ENCODE results near the gene HCN3. TPM values are rescaled to one million over a fixed set of nuclear protein-coding genes. Genes with fewer than 3 reads are reported as not detected.

HCN3 gene
- total and polyA plus RNA-seq, 2 donors (not counting 1 experiment from before 2014, with no cell fraction given): 6.2 to 9.2 TPM

- H3K9ac ChIP-seq (ENCODE audit: low read length): no peak overlapping the region
- no peak overlapping the region for H3K4me3 ChIP-seq (ENCODE audit: control extremely low read depth in 1 of 5, extremely low read depth in 1 of 5, insufficient read depth in 1 of 5, low read depth in 2 of 5, low read length in 4 of 5)
- Mint-ChIP-seq H3K27me3 (no peaks in the 10 kb centered on the region), H3K4me1 (no peaks in the 10 kb centered on the region), H3K4me3 (no peak overlapping the region), H3K9me3 (ENCODE audit: insufficient read depth) (no peaks in the 10 kb centered on the region), H3K27ac (no peak overlapping the region)
- no peaks in the 10 kb centered on the region for H4K20me1 ChIP-seq (ENCODE audit: control insufficient read depth, insufficient read depth, low read length, poor library complexity, severe bottlenecking)
- intact Hi-C loops (cut with micrococcal nuclease): no loop called here
- ChIA-PET POLR2A (no interaction called here), CTCF (no interaction called here)
- no peak overlapping the region for H2AFZ ChIP-seq (ENCODE audit: insufficient read depth, low read depth, low read length, poor library complexity, severe bottlenecking)
- H3K27me3 ChIP-seq (replicated peaks in 1 of 4; ENCODE audit: control extremely low read depth in 1 of 4, control insufficient read depth in 3 of 4, insufficient read depth in 4 of 4, low read length in 3 of 4): no peaks in the 10 kb centered on the region
- H3K4me2 ChIP-seq (replicated peaks; ENCODE audit: low read depth, low read length, poor library complexity, severe bottlenecking): no peak overlapping the region
- DNase-seq (no peak), ATAC-seq (ENCODE audit: low read depth) (no peak)
- TF ChIP-seq CTCF (IDR thresholded peaks at IDR 0.05) (no peak), EZH2 (IDR thresholded peaks at IDR 0.05; ENCODE audit: borderline replicate concordance, insufficient read depth, low read depth, low read length, poor library complexity, severe bottlenecking) (no peak)
- no peaks in the 10 kb centered on the region for H3K4me1 ChIP-seq (ENCODE audit: control insufficient read depth in 2 of 2, insufficient read depth in 2 of 2, low read length in 2 of 2)
- no peak overlapping the region for H3K27ac ChIP-seq (ENCODE audit: low read length in 2 of 2)
- H3K36me3 ChIP-seq (replicated peaks in 1 of 2; ENCODE audit: control extremely low read depth in 1 of 2, control insufficient read depth in 1 of 2, extremely low read depth in 1 of 2, insufficient read depth in 2 of 2, low read length in 1 of 2): no peaks in the 10 kb centered on the region
- no peaks in the 10 kb centered on the region for H3K9me3 ChIP-seq (ENCODE audit: control extremely low read depth in 1 of 3, control insufficient read depth in 2 of 3, insufficient read depth in 1 of 3, low read length in 2 of 3)
- WGBS (ENCODE audit: insufficient coverage): 97% methylated on average over 13 of the region's 14 CpGs
- H3K79me2 ChIP-seq (ENCODE audit: control insufficient read depth, insufficient read depth, low read length): no peaks in the 10 kb centered on the region
These were observed 7.8 kb downstream of the HCN3 start for GRCh38 chr1:155285063-155285462.

DNA sequence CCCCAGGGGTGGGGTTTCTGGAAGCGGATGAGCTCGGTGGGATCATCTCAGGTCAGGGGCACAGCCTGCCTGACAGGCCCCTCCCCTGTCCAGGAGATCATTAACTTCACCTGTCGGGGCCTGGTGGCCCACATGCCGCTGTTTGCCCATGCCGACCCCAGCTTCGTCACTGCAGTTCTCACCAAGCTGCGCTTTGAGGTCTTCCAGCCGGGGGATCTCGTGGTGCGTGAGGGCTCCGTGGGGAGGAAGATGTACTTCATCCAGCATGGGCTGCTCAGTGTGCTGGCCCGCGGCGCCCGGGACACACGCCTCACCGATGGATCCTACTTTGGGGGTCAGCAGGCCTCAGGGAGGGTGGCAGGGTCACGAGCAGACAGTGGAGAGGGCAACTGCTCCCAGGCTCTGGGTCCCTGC, 8.4 kb downstream of the HCN3 start:
- Histone ChIP-seq H4K20me1 (ENCODE audit: control insufficient read depth, insufficient read depth, low read length, poor library complexity, severe bottlenecking) (no peaks in the 10 kb centered on the region), H3K4me3 (ENCODE audit: control extremely low read depth in 1 of 5, extremely low read depth in 1 of 5, insufficient read depth in 1 of 5, low read depth in 2 of 5, low read length in 4 of 5) (no peak overlapping the region), H3K27ac (ENCODE audit: low read length in 2 of 2) (no peak overlapping the region), H3K27me3 (replicated peaks in 1 of 4; ENCODE audit: control extremely low read depth in 1 of 4, control insufficient read depth in 3 of 4, insufficient read depth in 4 of 4, low read length in 3 of 4) (no peaks in the 10 kb centered on the region), H3K9me3 (ENCODE audit: control extremely low read depth in 1 of 3, control insufficient read depth in 2 of 3, insufficient read depth in 1 of 3, low read length in 2 of 3) (no peaks in the 10 kb centered on the region), H2AFZ (ENCODE audit: insufficient read depth, low read depth, low read length, poor library complexity, severe bottlenecking) (no peak overlapping the region), H3K9ac (ENCODE audit: low read length) (no peak overlapping the region), H3K4me2 (replicated peaks; ENCODE audit: low read depth, low read length, poor library complexity, severe bottlenecking) (no peak overlapping the region), H3K36me3 (replicated peaks in 1 of 2; ENCODE audit: control extremely low read depth in 1 of 2, control insufficient read depth in 1 of 2, extremely low read depth in 1 of 2, insufficient read depth in 2 of 2, low read length in 1 of 2) (no peaks in the 10 kb centered on the region), H3K79me2 (ENCODE audit: control insufficient read depth, insufficient read depth, low read length) (no peaks in the 10 kb centered on the region), H3K4me1 (ENCODE audit: control insufficient read depth in 2 of 2, insufficient read depth in 2 of 2, low read length in 2 of 2) (no peaks in the 10 kb centered on the region)
- H3K27me3 Mint-ChIP-seq: no peaks in the 10 kb centered on the region
- ATAC-seq (ENCODE audit: low read depth) (no peak), DNase-seq (no peak)
- no peak overlapping the region for H3K27ac Mint-ChIP-seq
- WGBS (ENCODE audit: insufficient coverage): 96% methylated on average over 17 of the region's 18 CpGs
- ChIA-PET POLR2A (no interaction called here), CTCF (no interaction called here)
- TF ChIP-seq EZH2 (IDR thresholded peaks at IDR 0.05; ENCODE audit: borderline replicate concordance, insufficient read depth, low read depth, low read length, poor library complexity, severe bottlenecking) (no peak), CTCF (IDR thresholded peaks at IDR 0.05) (no peak)
- H3K9me3 Mint-ChIP-seq (ENCODE audit: insufficient read depth): no peaks in the 10 kb centered on the region
- H3K4me1 Mint-ChIP-seq: no peaks in the 10 kb centered on the region
- no peak overlapping the region for H3K4me3 Mint-ChIP-seq
- intact Hi-C loops (cut with micrococcal nuclease): no loop called here
